LNCAP (cell line): Measurements from ENCODE around the gene ACTA2.

ENCODE experiments used
- TF ChIP-seq, protein P1 (sequence below): fragments of 450-650 bp; IDR thresholded peaks from 2 replicates; pipeline ENCODE4 v1.5.1; 2017; ENCODE audit warnings: mild to moderate bottlenecking

Gene ACTA2

GRCh38 chr10:88936656-88937055 lies 15.9 kb downstream of the ACTA2 start:
- TF ChIP-seq, protein P1, sequence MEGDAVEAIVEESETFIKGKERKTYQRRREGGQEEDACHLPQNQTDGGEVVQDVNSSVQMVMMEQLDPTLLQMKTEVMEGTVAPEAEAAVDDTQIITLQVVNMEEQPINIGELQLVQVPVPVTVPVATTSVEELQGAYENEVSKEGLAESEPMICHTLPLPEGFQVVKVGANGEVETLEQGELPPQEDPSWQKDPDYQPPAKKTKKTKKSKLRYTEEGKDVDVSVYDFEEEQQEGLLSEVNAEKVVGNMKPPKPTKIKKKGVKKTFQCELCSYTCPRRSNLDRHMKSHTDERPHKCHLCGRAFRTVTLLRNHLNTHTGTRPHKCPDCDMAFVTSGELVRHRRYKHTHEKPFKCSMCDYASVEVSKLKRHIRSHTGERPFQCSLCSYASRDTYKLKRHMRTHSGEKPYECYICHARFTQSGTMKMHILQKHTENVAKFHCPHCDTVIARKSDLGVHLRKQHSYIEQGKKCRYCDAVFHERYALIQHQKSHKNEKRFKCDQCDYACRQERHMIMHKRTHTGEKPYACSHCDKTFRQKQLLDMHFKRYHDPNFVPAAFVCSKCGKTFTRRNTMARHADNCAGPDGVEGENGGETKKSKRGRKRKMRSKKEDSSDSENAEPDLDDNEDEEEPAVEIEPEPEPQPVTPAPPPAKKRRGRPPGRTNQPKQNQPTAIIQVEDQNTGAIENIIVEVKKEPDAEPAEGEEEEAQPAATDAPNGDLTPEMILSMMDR: no peak

- TF ChIP-seq, protein P1: peak; percentile 65
These were observed 17.5 kb downstream of the ACTA2 start for GRCh38 chr10:88934900-88935672.

GRCh38 chr10:88933564-88933963 lies 19.0 kb downstream of the ACTA2 start:
- TF ChIP-seq, protein P1: no peak

DNA sequence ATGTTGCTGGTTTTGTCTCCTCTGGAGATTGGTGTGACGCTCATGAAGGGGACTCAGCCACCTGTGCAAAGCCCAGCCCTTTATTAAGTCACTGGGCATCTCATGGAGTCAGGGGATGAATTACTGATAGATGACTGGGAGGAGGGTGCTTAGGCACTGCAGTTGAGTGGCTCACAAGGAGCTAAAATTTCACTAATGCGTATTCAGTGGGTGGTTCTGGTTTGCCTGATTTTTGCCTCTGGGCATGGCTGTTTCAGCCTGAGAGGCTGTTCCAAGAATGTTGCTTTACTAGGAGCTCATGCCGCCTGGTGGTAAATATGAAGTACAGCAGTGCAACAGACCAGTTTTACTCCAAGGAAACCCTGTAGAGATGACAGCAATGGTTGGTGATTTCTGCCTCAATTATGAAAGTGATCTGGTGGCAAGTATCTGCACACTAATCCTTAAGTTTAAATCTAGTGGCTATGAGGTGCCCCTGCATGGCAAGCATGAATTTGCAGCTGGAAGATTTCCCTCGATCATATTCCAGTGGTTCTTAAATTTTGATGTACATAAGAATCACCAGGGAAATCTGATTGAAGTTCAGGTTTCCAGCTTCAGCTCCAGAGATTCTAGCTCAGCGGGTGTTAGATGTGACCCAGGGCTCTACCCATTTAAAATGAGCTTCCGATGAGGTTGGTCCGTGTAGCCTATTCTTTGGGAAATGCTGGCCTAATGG lies 19.9 kb downstream of the ACTA2 start:
- TF ChIP-seq, protein P1: peak; percentile 69

- TF ChIP-seq, protein P1: no peak
These were observed 21.0 kb downstream of the ACTA2 start for GRCh38 chr10:88931548-88931947.

GRCh38 chr10:88928254-88928653 lies 24.3 kb downstream of the ACTA2 start:
- TF ChIP-seq, protein P1: no peak

DNA sequence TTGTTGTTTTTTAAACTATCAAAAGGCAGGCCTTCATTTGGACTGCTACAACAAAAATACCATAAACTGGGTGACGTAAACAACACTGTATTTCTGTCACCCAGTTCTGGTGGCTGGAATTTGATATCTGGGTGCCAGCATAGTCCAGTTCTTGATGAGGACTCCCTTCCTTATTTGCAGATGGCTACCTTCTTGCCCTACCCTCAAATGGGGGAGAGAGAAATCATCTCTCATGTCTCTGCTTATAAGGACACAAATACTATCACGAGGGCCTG lies 25.2 kb downstream of the ACTA2 start:
- TF ChIP-seq, protein P1: no peak
